SK-N-SH treated with all-trans-retinoic acid at 6 μM for 48 hours (cell line): ENCODE measurements around the gene MMS22L.
"Not testable (repeated sequence)": the region's sequence is repeated elsewhere in the genome, so short reads cannot be mapped to it uniquely, and the experiment has no call there.

Experiments
- ATAC-seq: fragments of 200-7000 bp; cut with Tn5 transposase; 3 replicates; pipeline ENCODE4 v1.9.1; 2020; ENCODE audit warnings: mild to moderate bottlenecking, moderate library complexity
- BACH2 ChIP-seq: fragments of 250-450 bp; sonication (Bioruptor Pico); IDR thresholded peaks from 2 replicates; pipeline ENCODE4 v1.9.0; 2021; ENCODE audit warnings: mild to moderate bottlenecking, borderline replicate concordance
- ESRRG ChIP-seq: fragments of 250-450 bp; sonication (Bioruptor Pico); IDR thresholded peaks from 2 replicates; pipeline ENCODE4 v1.6.1; 2021; ENCODE audit warnings: mild to moderate bottlenecking
- GLIS3 ChIP-seq: fragments of 250-450 bp; sonication (Bioruptor Pico); IDR thresholded peaks from 2 replicates; pipeline ENCODE4 v1.5.0; 2020; ENCODE audit warnings: mild to moderate bottlenecking, moderate library complexity
- ISL1 ChIP-seq: fragments of 250-450 bp; sonication (Bioruptor Pico); IDR thresholded peaks from 2 replicates; pipeline ENCODE4 v2.1.2; 2022; ENCODE audit warnings: mild to moderate bottlenecking, moderate library complexity
- OSR1 ChIP-seq: fragments of 250-450 bp; sonication (Bioruptor Pico); IDR thresholded peaks from 2 replicates; pipeline ENCODE4 v1.8.0; 2022; ENCODE audit warnings: moderate library complexity, mild to moderate bottlenecking, inconsistent platforms
- PATZ1 ChIP-seq: fragments of 250-450 bp; sonication (Bioruptor Pico); IDR thresholded peaks from 2 replicates; pipeline ENCODE4 v1.8.0; 2020; ENCODE audit warnings: mild to moderate bottlenecking, moderate library complexity, borderline replicate concordance
- POU6F1 ChIP-seq: fragments of 250-450 bp; sonication (Bioruptor Pico); IDR thresholded peaks from 2 replicates; pipeline ENCODE4 v1.8.0; 2021; ENCODE audit warnings: low read depth, mild to moderate bottlenecking, moderate library complexity, borderline replicate concordance
- PPARA ChIP-seq: fragments of 250-450 bp; sonication (Bioruptor Pico); IDR thresholded peaks from 2 replicates; pipeline ENCODE4 v1.5.0; 2020; ENCODE audit warnings: mild to moderate bottlenecking, borderline replicate concordance
- RARB ChIP-seq: fragments of 250-450 bp; sonication (Bioruptor Pico); IDR thresholded peaks from 2 replicates; pipeline ENCODE4 v1.8.0; 2021; ENCODE audit warnings: mild to moderate bottlenecking, moderate library complexity
- SNAI2 ChIP-seq: fragments of 250-450 bp; sonication (Bioruptor Pico); IDR thresholded peaks from 2 replicates; pipeline ENCODE4 v1.5.0; 2020; ENCODE audit warnings: mild to moderate bottlenecking, moderate library complexity
- TCF4 ChIP-seq: fragments of 250-450 bp; sonication (Bioruptor Pico); IDR thresholded peaks from 2 replicates; pipeline ENCODE4 v1.8.0; 2021; ENCODE audit warnings: mild to moderate bottlenecking, moderate library complexity, borderline replicate concordance
- TOX ChIP-seq: fragments of 250-450 bp; sonication (Bioruptor Pico); IDR thresholded peaks from 2 replicates; pipeline ENCODE4 v1.8.0; 2021; ENCODE audit warnings: mild to moderate bottlenecking, moderate library complexity, borderline replicate concordance
- TSHZ2 ChIP-seq: fragments of 250-450 bp; sonication (Bioruptor Pico); IDR thresholded peaks from 2 replicates; pipeline ENCODE4 v1.5.0; 2020; ENCODE audit warnings: mild to moderate bottlenecking, moderate library complexity
- ZC3H10 ChIP-seq: fragments of 250-450 bp; sonication (Bioruptor Pico); IDR thresholded peaks from 2 replicates; pipeline ENCODE4 v1.5.1; 2021; ENCODE audit warnings: mild to moderate bottlenecking, moderate library complexity
- ZFP3 ChIP-seq: fragments of 250-450 bp; sonication (Bioruptor Pico); IDR thresholded peaks from 2 replicates; pipeline ENCODE4 v1.5.0; 2020; ENCODE audit warnings: mild to moderate bottlenecking, moderate library complexity
- ZFP30 ChIP-seq: fragments of 450-650 bp; formaldehyde crosslinking; IDR thresholded peaks from 2 replicates; pipeline ENCODE4 v1.5.0; 2022; ENCODE audit warnings: mild to moderate bottlenecking, moderate library complexity
- ZNF565 ChIP-seq: fragments of 450-650 bp; formaldehyde crosslinking; conservative IDR thresholded peaks from 2 replicates; pipeline ENCODE4 v1.5.0; 2020; ENCODE audit warnings: low read depth, mild to moderate bottlenecking, moderate library complexity
- ZNF70 ChIP-seq: fragments of 450-650 bp; formaldehyde crosslinking; IDR thresholded peaks from 2 replicates; pipeline ENCODE4 v1.5.0; 2020; ENCODE audit warnings: mild to moderate bottlenecking, moderate library complexity
- ZNF8 ChIP-seq: fragments of 450-650 bp; formaldehyde crosslinking; IDR thresholded peaks from 2 replicates; pipeline ENCODE4 v1.5.0; 2020; ENCODE audit warnings: mild to moderate bottlenecking, moderate library complexity
- TF ChIP-seq, protein P1 (sequence below): fragments of 250-450 bp; sonication (Bioruptor Pico); IDR thresholded peaks from 2 replicates; pipeline ENCODE4 v1.5.1; 2021; ENCODE audit warnings: mild to moderate bottlenecking, moderate library complexity
- TF ChIP-seq, protein P2 (sequence below): fragments of 250-450 bp; sonication (Bioruptor Pico); IDR thresholded peaks from 2 replicates; pipeline ENCODE4 v1.5.1; 2020; ENCODE audit warnings: low read depth, mild to moderate bottlenecking, moderate library complexity

MMS22L gene

DNA sequence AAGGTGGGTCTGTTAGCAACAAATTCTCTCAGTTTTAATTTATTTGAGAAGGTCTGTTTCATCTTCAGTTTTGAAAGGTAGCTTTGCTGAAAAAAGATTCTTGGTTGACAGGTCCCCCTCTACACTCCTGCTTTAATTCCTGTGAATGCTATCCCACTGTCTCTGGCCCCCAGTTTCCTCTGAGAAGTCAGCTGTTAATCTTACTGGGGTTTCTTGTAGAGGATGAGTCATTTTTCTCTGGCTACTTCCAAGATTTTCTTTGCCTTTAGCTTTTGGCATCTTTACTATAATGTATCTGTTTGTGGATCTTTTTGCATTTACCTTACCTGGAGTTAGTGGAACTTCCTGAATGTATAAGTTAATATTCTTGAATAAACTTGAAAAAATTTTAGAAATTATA, 122.7 kb downstream of the MMS22L start:
- no peak for ATAC-seq
- no peak for TF ChIP-seq PPARA

GRCh38 chr6:97155447-97155846, 127.6 kb downstream of the MMS22L start:
- ATAC-seq: not testable (repeated sequence)

GRCh38 chr6:97154015-97154414, 129.0 kb downstream of the MMS22L start:
- no peak for ATAC-seq
- no peak for TF ChIP-seq ZNF565 (CRISPR knock-in tag)
- no peak for TF ChIP-seq ZC3H10 (CRISPR knock-in tag)
- TF ChIP-seq GLIS3: no peak
- no peak for TF ChIP-seq ZFP3

DNA sequence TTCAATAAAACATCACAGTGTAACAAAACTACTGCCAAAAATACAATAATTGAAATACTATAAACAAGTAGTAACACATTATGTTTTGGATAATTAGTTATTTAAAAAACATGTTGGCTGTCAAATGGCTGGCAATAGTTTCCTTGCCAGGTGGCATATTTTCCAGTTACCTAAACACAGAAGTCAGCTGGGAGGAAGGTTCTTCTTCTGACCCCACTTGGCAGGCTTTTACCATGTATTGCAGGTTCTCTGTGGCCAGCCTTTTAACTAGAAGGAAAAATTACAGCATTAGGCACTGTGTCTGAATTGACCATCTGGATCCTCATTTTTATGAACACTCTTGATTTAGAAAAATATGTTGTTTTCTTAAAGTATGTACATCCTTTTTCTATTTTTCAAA, 131.4 kb downstream of the MMS22L start:
- no peak for ATAC-seq
- TF ChIP-seq, protein P1, sequence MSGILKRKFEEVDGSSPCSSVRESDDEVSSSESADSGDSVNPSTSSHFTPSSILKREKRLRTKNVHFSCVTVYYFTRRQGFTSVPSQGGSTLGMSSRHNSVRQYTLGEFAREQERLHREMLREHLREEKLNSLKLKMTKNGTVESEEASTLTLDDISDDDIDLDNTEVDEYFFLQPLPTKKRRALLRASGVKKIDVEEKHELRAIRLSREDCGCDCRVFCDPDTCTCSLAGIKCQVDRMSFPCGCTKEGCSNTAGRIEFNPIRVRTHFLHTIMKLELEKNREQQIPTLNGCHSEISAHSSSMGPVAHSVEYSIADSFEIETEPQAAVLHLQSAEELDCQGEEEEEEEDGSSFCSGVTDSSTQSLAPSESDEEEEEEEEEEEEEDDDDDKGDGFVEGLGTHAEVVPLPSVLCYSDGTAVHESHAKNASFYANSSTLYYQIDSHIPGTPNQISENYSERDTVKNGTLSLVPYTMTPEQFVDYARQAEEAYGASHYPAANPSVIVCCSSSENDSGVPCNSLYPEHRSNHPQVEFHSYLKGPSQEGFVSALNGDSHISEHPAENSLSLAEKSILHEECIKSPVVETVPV (CRISPR knock-in tag): no peak
- TF ChIP-seq TCF4 (CRISPR knock-in tag) (no peak), ZFP3 (no peak), OSR1 (no peak), TOX (CRISPR knock-in tag) (no peak), RARB (no peak), PPARA (no peak), PATZ1 (CRISPR knock-in tag) (no peak), ZNF565 (CRISPR knock-in tag) (no peak), BACH2 (no peak), ESRRG (CRISPR knock-in tag) (no peak), ZNF8 (no peak), ZFP30 (CRISPR knock-in tag) (no peak), GLIS3 (no peak), TSHZ2 (no peak), POU6F1 (CRISPR knock-in tag) (no peak), ISL1 (CRISPR knock-in tag) (no peak)
- TF ChIP-seq, protein P2, sequence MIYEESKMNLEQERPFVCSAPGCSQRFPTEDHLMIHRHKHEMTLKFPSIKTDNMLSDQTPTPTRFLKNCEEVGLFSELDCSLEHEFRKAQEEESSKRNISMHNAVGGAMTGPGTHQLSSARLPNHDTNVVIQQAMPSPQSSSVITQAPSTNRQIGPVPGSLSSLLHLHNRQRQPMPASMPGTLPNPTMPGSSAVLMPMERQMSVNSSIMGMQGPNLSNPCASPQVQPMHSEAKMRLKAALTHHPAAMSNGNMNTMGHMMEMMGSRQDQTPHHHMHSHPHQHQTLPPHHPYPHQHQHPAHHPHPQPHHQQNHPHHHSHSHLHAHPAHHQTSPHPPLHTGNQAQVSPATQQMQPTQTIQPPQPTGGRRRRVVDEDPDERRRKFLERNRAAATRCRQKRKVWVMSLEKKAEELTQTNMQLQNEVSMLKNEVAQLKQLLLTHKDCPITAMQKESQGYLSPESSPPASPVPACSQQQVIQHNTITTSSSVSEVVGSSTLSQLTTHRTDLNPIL: no peak
- TF ChIP-seq, all 23 proteins: peak for 0

DNA sequence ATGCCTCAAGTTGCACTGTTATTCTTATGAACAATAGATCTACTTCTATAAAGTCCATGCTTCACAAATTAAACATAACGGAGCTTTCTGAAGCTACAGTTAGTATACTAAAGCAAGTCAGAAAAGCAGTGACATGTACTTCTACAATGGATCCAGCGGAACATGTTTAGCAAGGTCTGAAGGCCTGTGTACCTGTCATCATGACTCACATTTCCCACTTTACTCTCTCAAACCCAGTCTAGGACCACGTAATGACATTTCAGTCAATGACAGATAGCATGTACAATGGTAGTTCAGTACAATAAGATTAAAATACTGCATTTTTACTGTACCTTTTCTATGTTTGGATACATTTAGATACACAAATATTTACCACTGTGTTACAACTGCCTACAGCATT, 132.1 kb downstream of the MMS22L start:
- ATAC-seq: no peak
- TF ChIP-seq ZNF565 (CRISPR knock-in tag) (no peak), PATZ1 (CRISPR knock-in tag) (no peak), OSR1 (no peak), SNAI2 (no peak), TOX (CRISPR knock-in tag) (no peak), BACH2 (no peak), RARB (no peak), TCF4 (CRISPR knock-in tag) (no peak), PPARA (no peak), GLIS3 (no peak), ESRRG (CRISPR knock-in tag) (no peak), ZNF70 (no peak)
- TF ChIP-seq, protein P1 (CRISPR knock-in tag): no peak
- TF ChIP-seq, protein P2: no peak
